ENCODE results near the gene TSPAN18.

TSPAN18 gene

DNA sequence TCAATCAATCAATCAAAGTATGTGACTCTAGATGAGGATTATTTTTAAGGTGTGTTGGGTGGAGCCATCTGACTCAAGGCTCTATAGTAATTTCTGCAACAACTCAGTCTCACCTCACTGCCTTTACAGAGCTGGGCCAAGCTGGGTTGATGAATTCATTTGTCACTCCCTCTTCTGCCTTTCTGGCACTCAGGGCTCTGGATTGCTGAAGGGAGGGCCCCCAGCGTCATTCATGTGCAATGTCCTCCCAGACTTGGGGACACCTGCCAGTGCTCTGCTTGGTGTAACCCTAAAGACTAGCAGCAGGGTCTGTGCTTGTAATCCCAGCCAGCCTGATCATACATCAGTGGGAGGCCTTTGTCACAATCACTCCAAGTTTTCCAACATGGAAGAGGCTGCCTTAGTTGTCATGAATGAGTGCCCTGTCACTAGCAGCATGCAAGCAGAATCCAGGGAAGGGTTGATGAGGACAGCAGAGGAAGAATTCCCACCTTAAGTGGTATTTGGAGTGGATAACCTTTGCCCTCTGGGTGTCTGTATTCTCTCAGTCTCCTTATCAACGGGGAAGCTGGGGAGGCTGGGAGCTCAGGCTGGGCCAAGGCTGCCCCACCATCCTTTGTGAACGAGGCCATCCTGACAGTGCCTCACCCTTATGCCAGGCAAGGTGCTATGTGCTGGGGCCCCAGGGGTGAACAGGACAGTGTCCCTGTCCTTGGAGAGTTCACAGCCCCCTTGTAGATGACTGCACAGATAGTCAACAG, 225.9 kb downstream of the TSPAN18 start:
- no peaks in the 10 kb centered on the region for H3K36me3 ChIP-seq (replicated peaks; ENCODE audit: insufficient read depth, low read length)
- H3K9ac ChIP-seq (ENCODE audit: low read length) = no peak overlapping the region
- H3F3A ChIP-seq (ENCODE audit: insufficient read depth, low read length) = no peaks in the 10 kb centered on the region
- no peak overlapping the region for H3K4me3 ChIP-seq (ENCODE audit: low read length)
- no peak overlapping the region for H3K4me2 ChIP-seq (ENCODE audit: low read depth, low read length)
- H3K9me2 ChIP-seq (replicated peaks; ENCODE audit: insufficient read depth, low read length) = no peaks in the 10 kb centered on the region
- TF ChIP-seq, protein P1, sequence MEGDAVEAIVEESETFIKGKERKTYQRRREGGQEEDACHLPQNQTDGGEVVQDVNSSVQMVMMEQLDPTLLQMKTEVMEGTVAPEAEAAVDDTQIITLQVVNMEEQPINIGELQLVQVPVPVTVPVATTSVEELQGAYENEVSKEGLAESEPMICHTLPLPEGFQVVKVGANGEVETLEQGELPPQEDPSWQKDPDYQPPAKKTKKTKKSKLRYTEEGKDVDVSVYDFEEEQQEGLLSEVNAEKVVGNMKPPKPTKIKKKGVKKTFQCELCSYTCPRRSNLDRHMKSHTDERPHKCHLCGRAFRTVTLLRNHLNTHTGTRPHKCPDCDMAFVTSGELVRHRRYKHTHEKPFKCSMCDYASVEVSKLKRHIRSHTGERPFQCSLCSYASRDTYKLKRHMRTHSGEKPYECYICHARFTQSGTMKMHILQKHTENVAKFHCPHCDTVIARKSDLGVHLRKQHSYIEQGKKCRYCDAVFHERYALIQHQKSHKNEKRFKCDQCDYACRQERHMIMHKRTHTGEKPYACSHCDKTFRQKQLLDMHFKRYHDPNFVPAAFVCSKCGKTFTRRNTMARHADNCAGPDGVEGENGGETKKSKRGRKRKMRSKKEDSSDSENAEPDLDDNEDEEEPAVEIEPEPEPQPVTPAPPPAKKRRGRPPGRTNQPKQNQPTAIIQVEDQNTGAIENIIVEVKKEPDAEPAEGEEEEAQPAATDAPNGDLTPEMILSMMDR (IDR thresholded peaks at IDR 0.05; ENCODE audit: low read length) = no peak
- no peak for DNase-seq
- H4K20me1 ChIP-seq (ENCODE audit: insufficient read depth, low read length) = no peaks in the 10 kb centered on the region
- H3K79me2 ChIP-seq (ENCODE audit: low read length) = 0 out of 2 replicates have a peak, but pooled peaks cover 4% of the 10 kb centered on the region
- peaks cover 7% of the 10 kb centered on the region; the same call in 1 of the 2 replicates for H3K4me1 ChIP-seq (ENCODE audit: low read length)
- H3K27ac ChIP-seq (ENCODE audit: low read length) = no peak overlapping the region
- no peak overlapping the region for H2AFZ ChIP-seq (ENCODE audit: low read length)
- no peaks in the 10 kb centered on the region for H3K9me3 ChIP-seq (replicated peaks; ENCODE audit: insufficient read depth, low read length)
- no peaks in the 10 kb centered on the region for H3K27me3 ChIP-seq (replicated peaks; ENCODE audit: insufficient read depth, low read length)

DNA sequence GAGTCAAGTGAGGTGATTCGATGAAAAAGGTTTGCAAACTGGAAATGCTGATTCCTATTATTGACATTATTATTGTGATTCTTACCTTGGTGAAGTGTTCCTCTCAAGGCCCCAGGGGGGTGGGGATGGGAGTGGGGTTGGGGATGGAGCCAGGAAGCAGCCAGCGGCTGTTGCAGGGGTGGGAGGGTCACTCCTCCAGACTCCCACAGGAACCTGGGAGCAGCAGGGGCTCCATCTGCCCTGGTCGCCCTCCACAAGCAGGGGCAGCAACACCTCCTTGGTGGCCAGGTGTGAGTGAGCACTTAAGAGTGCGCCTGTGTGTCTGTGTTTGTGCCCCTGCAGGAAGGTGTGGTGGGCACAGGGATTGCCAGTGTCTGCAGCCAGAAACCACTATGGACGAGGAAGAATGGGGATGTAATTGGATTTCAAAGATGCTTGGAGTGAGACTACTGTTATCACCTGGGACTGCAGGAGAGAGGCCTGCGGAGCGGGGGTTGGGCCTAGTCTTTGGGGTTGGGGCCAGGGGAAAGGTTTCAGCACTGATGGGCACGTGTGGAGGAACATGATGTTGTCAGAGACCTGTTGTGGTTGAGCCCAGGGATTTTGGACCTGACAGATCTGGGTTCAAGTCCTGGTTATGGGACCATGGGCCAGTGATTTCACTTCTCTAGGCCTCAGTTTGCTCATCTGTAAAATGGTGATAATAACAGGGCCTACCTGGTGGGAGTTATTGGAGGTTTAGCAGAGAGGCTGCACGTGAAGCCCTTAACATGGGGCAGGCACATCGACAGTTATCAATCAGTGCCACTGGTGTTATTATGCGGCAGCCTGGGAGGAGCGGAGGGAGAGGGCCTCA, 227.5 kb downstream of the TSPAN18 start:
- DNase-seq = no peak
- Histone ChIP-seq H2AFZ (ENCODE audit: low read length) (no peak overlapping the region), H3K9ac (ENCODE audit: low read length) (no peak overlapping the region), H3K36me3 (replicated peaks; ENCODE audit: insufficient read depth, low read length) (no peaks in the 10 kb centered on the region), H3K79me2 (ENCODE audit: low read length) (0 out of 2 replicates have a peak, but pooled peaks cover 4% of the 10 kb centered on the region), H3K4me3 (ENCODE audit: low read length) (no peak overlapping the region), H3F3A (ENCODE audit: insufficient read depth, low read length) (no peaks in the 10 kb centered on the region), H4K20me1 (ENCODE audit: insufficient read depth, low read length) (no peaks in the 10 kb centered on the region), H3K4me1 (ENCODE audit: low read length) (peaks cover 7% of the 10 kb centered on the region; the same call in 1 of the 2 replicates), H3K27ac (ENCODE audit: low read length) (no peak overlapping the region), H3K4me2 (ENCODE audit: low read depth, low read length) (no peak overlapping the region), H3K9me2 (replicated peaks; ENCODE audit: insufficient read depth, low read length) (no peaks in the 10 kb centered on the region), H3K9me3 (replicated peaks; ENCODE audit: insufficient read depth, low read length) (no peaks in the 10 kb centered on the region), H3K27me3 (replicated peaks; ENCODE audit: insufficient read depth, low read length) (no peaks in the 10 kb centered on the region)
- no peak for TF ChIP-seq EZH2 (optimal IDR thresholded peaks at IDR 0.05; ENCODE audit: low read depth, low read length)
- TF ChIP-seq EZH2phosphoT487 (IDR thresholded peaks at IDR 0.05; ENCODE audit: low read length) = no peak
- TF ChIP-seq, protein P1 (IDR thresholded peaks at IDR 0.05; ENCODE audit: low read length) = no peak

DNA sequence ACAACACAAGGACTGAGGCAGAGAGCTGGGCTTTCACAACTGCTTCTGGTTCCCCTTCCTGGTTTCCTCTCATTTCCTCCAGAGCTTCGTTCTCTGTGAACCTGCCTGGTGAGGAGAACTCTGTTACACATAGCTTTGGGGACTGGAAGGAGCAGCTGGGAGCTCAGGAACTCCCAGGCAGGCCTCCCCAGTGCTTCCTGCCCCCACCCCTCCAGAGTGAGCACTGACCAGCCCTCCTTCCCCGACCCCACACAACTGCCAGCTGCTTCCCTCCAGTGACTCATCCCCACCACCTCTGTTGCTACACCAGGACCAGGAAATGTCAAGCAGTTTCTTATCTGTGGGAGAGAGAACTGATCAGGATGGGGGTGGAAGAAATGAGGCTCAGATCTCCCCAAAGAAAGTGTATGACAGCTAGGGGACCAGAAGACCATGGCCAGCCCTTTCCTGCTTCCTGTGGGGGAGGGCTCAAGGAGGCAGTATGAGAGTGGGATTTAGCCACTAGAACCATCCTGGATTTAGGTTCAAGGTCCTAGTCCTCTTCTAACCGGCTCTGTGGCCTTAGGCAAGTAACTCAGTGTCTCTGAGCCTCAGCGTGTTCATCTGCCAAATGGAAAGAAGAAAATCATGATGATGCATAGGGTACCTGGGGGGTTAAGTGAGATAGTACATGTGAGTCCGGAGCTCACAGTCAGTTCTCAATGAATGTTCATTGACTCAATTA, 228.4 kb downstream of the TSPAN18 start:
- no peak overlapping the region for H3K9ac ChIP-seq (ENCODE audit: low read length)
- H3K4me3 ChIP-seq (ENCODE audit: low read length) = no peak overlapping the region
- TF ChIP-seq, protein P1 (IDR thresholded peaks at IDR 0.05; ENCODE audit: low read length) = no peak
- TF ChIP-seq EZH2 (optimal IDR thresholded peaks at IDR 0.05; ENCODE audit: low read depth, low read length) (no peak), EZH2phosphoT487 (IDR thresholded peaks at IDR 0.05; ENCODE audit: low read length) (no peak)

More for the DNA sequence above, 228.4 kb downstream of the TSPAN18 start:
- H2AFZ ChIP-seq (ENCODE audit: low read length) = no peak overlapping the region
- no peaks in the 10 kb centered on the region for H3F3A ChIP-seq (ENCODE audit: insufficient read depth, low read length)
- peaks cover 7% of the 10 kb centered on the region; the same call in 1 of the 2 replicates for H3K4me1 ChIP-seq (ENCODE audit: low read length)
- no peak for DNase-seq
- H3K36me3 ChIP-seq (replicated peaks; ENCODE audit: insufficient read depth, low read length) = no peaks in the 10 kb centered on the region
- H4K20me1 ChIP-seq (ENCODE audit: insufficient read depth, low read length) = no peaks in the 10 kb centered on the region
- H3K9me2 ChIP-seq (replicated peaks; ENCODE audit: insufficient read depth, low read length) = no peaks in the 10 kb centered on the region
- no peak overlapping the region for H3K27ac ChIP-seq (ENCODE audit: low read length)
- no peaks in the 10 kb centered on the region for H3K27me3 ChIP-seq (replicated peaks; ENCODE audit: insufficient read depth, low read length)
- 0 out of 2 replicates have a peak, but pooled peaks cover under 1% of the 10 kb centered on the region for H3K79me2 ChIP-seq (ENCODE audit: low read length)
- no peak overlapping the region; the same call in 1 of the 2 replicates for H3K4me2 ChIP-seq (ENCODE audit: low read depth, low read length)
- no peaks in the 10 kb centered on the region for H3K9me3 ChIP-seq (replicated peaks; ENCODE audit: insufficient read depth, low read length)
